ENCODE measurements around the gene TRPC4. TPM values are rescaled to one million over a fixed set of nuclear protein-coding genes. Genes with fewer than 3 reads are reported as not detected.

The TRPC4 gene
- polyA plus RNA-seq, 1 experiment, result 6.2 TPM

DNA sequence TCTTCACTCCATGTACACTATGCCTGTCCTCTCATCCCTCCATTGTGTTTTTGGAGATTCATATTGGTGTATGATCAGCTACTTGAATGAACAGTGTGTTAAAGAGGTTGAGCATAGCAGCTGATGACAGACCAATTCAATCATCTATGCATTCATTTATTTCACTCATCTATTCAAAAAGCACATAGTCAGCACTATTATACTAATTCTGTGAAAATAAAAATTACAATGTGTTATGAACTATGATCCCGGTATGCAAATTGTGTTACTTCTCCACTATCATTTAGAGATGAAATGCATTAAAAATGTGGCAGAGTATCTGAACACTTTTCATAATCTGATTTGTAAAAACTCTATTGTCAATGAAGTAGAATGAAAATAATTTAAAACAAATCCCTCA lies 5.9 kb downstream of the TRPC4 start:
- Histone ChIP-seq H3K36me3 (ENCODE audit: control insufficient read depth, insufficient read depth, low read length) (no peaks in the 10 kb centered on the region), H3K27me3 (ENCODE audit: control insufficient read depth, insufficient read depth, low read length) (no peaks in the 10 kb centered on the region), H3K4me3 (ENCODE audit: low read depth, low read length) (no peak overlapping the region)
- no peak for DNase-seq (ENCODE audit: low read depth)
- POLR2A ChIA-PET, result no interaction called here
- CTCF ChIA-PET, result no interaction called here
- TF ChIP-seq, protein P1, sequence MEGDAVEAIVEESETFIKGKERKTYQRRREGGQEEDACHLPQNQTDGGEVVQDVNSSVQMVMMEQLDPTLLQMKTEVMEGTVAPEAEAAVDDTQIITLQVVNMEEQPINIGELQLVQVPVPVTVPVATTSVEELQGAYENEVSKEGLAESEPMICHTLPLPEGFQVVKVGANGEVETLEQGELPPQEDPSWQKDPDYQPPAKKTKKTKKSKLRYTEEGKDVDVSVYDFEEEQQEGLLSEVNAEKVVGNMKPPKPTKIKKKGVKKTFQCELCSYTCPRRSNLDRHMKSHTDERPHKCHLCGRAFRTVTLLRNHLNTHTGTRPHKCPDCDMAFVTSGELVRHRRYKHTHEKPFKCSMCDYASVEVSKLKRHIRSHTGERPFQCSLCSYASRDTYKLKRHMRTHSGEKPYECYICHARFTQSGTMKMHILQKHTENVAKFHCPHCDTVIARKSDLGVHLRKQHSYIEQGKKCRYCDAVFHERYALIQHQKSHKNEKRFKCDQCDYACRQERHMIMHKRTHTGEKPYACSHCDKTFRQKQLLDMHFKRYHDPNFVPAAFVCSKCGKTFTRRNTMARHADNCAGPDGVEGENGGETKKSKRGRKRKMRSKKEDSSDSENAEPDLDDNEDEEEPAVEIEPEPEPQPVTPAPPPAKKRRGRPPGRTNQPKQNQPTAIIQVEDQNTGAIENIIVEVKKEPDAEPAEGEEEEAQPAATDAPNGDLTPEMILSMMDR (IDR thresholded peaks at IDR 0.05; ENCODE audit: insufficient read depth, low read depth, low read length), result no peak

DNA sequence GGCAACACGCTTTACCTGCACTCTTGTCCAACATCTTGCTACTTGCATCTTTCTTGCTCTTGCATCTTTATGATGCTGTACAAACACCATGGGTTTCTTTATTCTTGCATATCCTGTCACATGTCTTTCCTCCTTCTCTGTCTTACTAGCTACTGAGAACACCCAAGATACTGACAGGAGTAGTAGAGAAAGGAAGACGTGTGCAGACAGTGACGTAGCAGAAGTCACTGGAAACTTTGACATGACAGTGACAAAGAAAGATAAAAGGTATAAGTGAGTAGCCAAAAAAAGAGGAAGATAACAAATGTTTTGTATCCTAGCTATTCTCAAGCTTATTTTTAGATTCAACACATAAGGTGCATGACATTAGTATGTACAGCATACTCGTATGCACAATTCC lies 34.2 kb downstream of the TRPC4 start:
- Histone ChIP-seq H3K36me3 (ENCODE audit: control insufficient read depth, insufficient read depth, low read length) (no peaks in the 10 kb centered on the region), H3K27me3 (ENCODE audit: control insufficient read depth, insufficient read depth, low read length) (no peaks in the 10 kb centered on the region), H3K4me3 (ENCODE audit: low read depth, low read length) (no peak overlapping the region)
- POLR2A ChIA-PET, result no interaction called here
- TF ChIP-seq, protein P1 (IDR thresholded peaks at IDR 0.05; ENCODE audit: insufficient read depth, low read depth, low read length), result no peak
- CTCF ChIA-PET, result no interaction called here
- no peak for DNase-seq (ENCODE audit: low read depth)

DNA sequence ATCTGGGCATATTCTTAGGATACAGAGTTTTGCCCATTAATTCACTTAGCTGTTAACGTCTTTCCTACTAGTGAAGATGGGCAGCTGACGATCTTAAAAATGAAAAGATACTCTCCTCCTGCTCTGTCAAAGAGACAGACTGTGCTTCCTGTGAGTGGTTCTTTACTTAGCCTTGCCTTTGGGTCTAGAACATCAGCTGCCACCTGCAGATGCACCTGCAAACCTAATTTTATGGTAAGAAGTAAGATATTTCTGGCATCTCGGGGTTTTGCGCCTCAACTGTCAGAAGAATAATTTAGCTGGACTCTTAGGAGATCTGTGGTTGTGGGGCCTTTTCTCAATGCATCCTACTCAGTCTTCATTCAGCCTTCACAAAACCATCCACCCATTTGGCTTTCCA lies 36.2 kb downstream of the TRPC4 start:
- DNase-seq (ENCODE audit: low read depth), result no peak
- TF ChIP-seq, protein P1 (IDR thresholded peaks at IDR 0.05; ENCODE audit: insufficient read depth, low read depth, low read length), result no peak
- H3K36me3 ChIP-seq (ENCODE audit: control insufficient read depth, insufficient read depth, low read length), result no peaks in the 10 kb centered on the region
- POLR2A ChIA-PET, result no interaction called here
- CTCF ChIA-PET, result interaction anchor here (0.9 kb wide), 1 partner anchor 132 kb away, joined by 4 read pairs; no protein-coding TSS in a partner anchor
- no peaks in the 10 kb centered on the region for H3K27me3 ChIP-seq (ENCODE audit: control insufficient read depth, insufficient read depth, low read length)
- no peak overlapping the region for H3K4me3 ChIP-seq (ENCODE audit: low read depth, low read length)

DNA sequence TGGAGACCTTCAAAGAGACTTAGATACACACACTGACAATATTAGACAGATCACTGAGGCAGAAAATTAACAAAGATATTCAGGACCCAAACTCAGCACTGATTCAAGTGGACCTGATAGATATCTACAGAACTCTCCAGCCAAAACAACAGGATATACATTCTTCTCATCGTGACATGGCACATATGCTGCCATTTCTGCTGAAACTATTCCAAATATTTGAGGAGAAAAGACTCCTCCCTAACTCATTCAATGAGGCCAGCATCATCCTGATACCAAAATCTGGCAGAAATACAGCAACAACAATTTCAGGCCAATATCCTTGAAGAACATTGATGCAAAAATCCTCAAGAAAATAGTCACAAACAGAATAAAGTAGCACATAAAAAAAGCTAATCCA lies 53.3 kb downstream of the TRPC4 start:
- ChIA-PET CTCF (no interaction called here), POLR2A (no interaction called here)
- TF ChIP-seq, protein P1 (IDR thresholded peaks at IDR 0.05; ENCODE audit: insufficient read depth, low read depth, low read length), result no peak
- Histone ChIP-seq H3K36me3 (ENCODE audit: control insufficient read depth, insufficient read depth, low read length) (no peaks in the 10 kb centered on the region), H3K27me3 (ENCODE audit: control insufficient read depth, insufficient read depth, low read length) (no peaks in the 10 kb centered on the region), H3K4me3 (ENCODE audit: low read depth, low read length) (no peak overlapping the region)
- DNase-seq (ENCODE audit: low read depth), result no peak

DNA sequence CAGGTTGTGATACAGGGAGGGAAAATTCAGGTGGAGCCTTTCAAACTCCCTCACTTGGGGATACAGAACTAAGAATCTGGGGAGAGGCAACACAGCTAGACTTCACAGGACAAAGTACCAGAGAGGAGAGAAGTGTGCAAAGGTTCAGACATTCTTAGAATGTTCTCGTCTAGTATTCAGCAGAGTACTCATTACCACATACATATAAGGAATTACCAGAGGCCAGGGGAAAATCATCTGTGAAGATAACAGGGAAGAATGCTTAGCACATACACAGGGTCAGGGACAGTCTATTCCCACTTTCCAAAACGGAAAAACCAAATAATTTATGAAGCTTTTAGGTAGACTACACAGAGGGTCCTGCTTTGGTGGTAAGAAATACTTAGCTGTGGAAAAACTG lies 58.1 kb downstream of the TRPC4 start:
- ChIA-PET POLR2A (no interaction called here), CTCF (interaction anchor here (0.6 kb wide), 1 partner anchor 758 kb away, joined by 4 read pairs; no protein-coding TSS in a partner anchor)
- Histone ChIP-seq H3K36me3 (ENCODE audit: control insufficient read depth, insufficient read depth, low read length) (no peaks in the 10 kb centered on the region), H3K4me3 (ENCODE audit: low read depth, low read length) (no peak overlapping the region), H3K27me3 (ENCODE audit: control insufficient read depth, insufficient read depth, low read length) (no peaks in the 10 kb centered on the region)
- no peak for DNase-seq (ENCODE audit: low read depth)
- TF ChIP-seq, protein P1 (IDR thresholded peaks at IDR 0.05; ENCODE audit: insufficient read depth, low read depth, low read length), result no peak

All from BJ (cell line).